SK-N-SH treated with all-trans-retinoic acid at 6 μM for 48 hours (cell line): ENCODE measurements around the gene SLC7A6OS.

ENCODE experiments used
- ATAC-seq: fragments of 200-7000 bp; cut with Tn5 transposase; 3 replicates; pipeline ENCODE4 v1.9.1; 2020; ENCODE audit warnings: mild to moderate bottlenecking, moderate library complexity
- ARNTL ChIP-seq: fragments of 450-650 bp; formaldehyde crosslinking; IDR thresholded peaks from 2 replicates; pipeline ENCODE4 v1.5.0; 2020; ENCODE audit warnings: low read depth, mild to moderate bottlenecking, moderate library complexity, borderline replicate concordance
- BACH2 ChIP-seq: fragments of 250-450 bp; sonication (Bioruptor Pico); IDR thresholded peaks from 2 replicates; pipeline ENCODE4 v1.9.0; 2021; ENCODE audit warnings: mild to moderate bottlenecking, borderline replicate concordance
- CREB5 ChIP-seq: fragments of 250-450 bp; sonication (Bioruptor Pico); IDR thresholded peaks from 2 replicates; pipeline ENCODE4 v1.5.1; 2020; ENCODE audit warnings: low read depth, mild to moderate bottlenecking, moderate library complexity
- CSDC2 ChIP-seq: fragments of 250-450 bp; sonication (Bioruptor Pico); IDR thresholded peaks from 2 replicates; pipeline ENCODE4 v1.5.0; 2020; ENCODE audit warnings: mild to moderate bottlenecking, moderate library complexity
- CSRNP3 ChIP-seq: fragments of 250-450 bp; sonication (Bioruptor Pico); IDR thresholded peaks from 2 replicates; pipeline ENCODE4 v1.5.1; 2021; ENCODE audit warnings: mild to moderate bottlenecking, moderate library complexity
- ESRRG ChIP-seq: fragments of 250-450 bp; sonication (Bioruptor Pico); IDR thresholded peaks from 2 replicates; pipeline ENCODE4 v1.6.1; 2021; ENCODE audit warnings: mild to moderate bottlenecking
- GLIS3 ChIP-seq: fragments of 250-450 bp; sonication (Bioruptor Pico); IDR thresholded peaks from 2 replicates; pipeline ENCODE4 v1.5.0; 2020; ENCODE audit warnings: mild to moderate bottlenecking, moderate library complexity
- ISL1 ChIP-seq: fragments of 250-450 bp; sonication (Bioruptor Pico); IDR thresholded peaks from 2 replicates; pipeline ENCODE4 v2.1.2; 2022; ENCODE audit warnings: mild to moderate bottlenecking, moderate library complexity
- OSR1 ChIP-seq: fragments of 250-450 bp; sonication (Bioruptor Pico); IDR thresholded peaks from 2 replicates; pipeline ENCODE4 v1.8.0; 2022; ENCODE audit warnings: moderate library complexity, mild to moderate bottlenecking, inconsistent platforms
- PATZ1 ChIP-seq: fragments of 250-450 bp; sonication (Bioruptor Pico); IDR thresholded peaks from 2 replicates; pipeline ENCODE4 v1.8.0; 2020; ENCODE audit warnings: mild to moderate bottlenecking, moderate library complexity, borderline replicate concordance
- RARB ChIP-seq: fragments of 250-450 bp; sonication (Bioruptor Pico); IDR thresholded peaks from 2 replicates; pipeline ENCODE4 v1.8.0; 2021; ENCODE audit warnings: mild to moderate bottlenecking, moderate library complexity
- SNAI2 ChIP-seq: fragments of 250-450 bp; sonication (Bioruptor Pico); IDR thresholded peaks from 2 replicates; pipeline ENCODE4 v1.5.0; 2020; ENCODE audit warnings: mild to moderate bottlenecking, moderate library complexity
- TCF4 ChIP-seq: fragments of 250-450 bp; sonication (Bioruptor Pico); IDR thresholded peaks from 2 replicates; pipeline ENCODE4 v1.8.0; 2021; ENCODE audit warnings: mild to moderate bottlenecking, moderate library complexity, borderline replicate concordance
- TOX ChIP-seq: fragments of 250-450 bp; sonication (Bioruptor Pico); IDR thresholded peaks from 2 replicates; pipeline ENCODE4 v1.8.0; 2021; ENCODE audit warnings: mild to moderate bottlenecking, moderate library complexity, borderline replicate concordance
- TSHZ2 ChIP-seq: fragments of 250-450 bp; sonication (Bioruptor Pico); IDR thresholded peaks from 2 replicates; pipeline ENCODE4 v1.5.0; 2020; ENCODE audit warnings: mild to moderate bottlenecking, moderate library complexity
- ZC3H10 ChIP-seq: fragments of 250-450 bp; sonication (Bioruptor Pico); IDR thresholded peaks from 2 replicates; pipeline ENCODE4 v1.5.1; 2021; ENCODE audit warnings: mild to moderate bottlenecking, moderate library complexity
- ZFP3 ChIP-seq: fragments of 250-450 bp; sonication (Bioruptor Pico); IDR thresholded peaks from 2 replicates; pipeline ENCODE4 v1.5.0; 2020; ENCODE audit warnings: mild to moderate bottlenecking, moderate library complexity
- ZFP30 ChIP-seq: fragments of 450-650 bp; formaldehyde crosslinking; IDR thresholded peaks from 2 replicates; pipeline ENCODE4 v1.5.0; 2022; ENCODE audit warnings: mild to moderate bottlenecking, moderate library complexity
- ZNF565 ChIP-seq: fragments of 450-650 bp; formaldehyde crosslinking; conservative IDR thresholded peaks from 2 replicates; pipeline ENCODE4 v1.5.0; 2020; ENCODE audit warnings: low read depth, mild to moderate bottlenecking, moderate library complexity
- ZNF70 ChIP-seq: fragments of 450-650 bp; formaldehyde crosslinking; IDR thresholded peaks from 2 replicates; pipeline ENCODE4 v1.5.0; 2020; ENCODE audit warnings: mild to moderate bottlenecking, moderate library complexity
- ZNF8 ChIP-seq: fragments of 450-650 bp; formaldehyde crosslinking; IDR thresholded peaks from 2 replicates; pipeline ENCODE4 v1.5.0; 2020; ENCODE audit warnings: mild to moderate bottlenecking, moderate library complexity

SLC7A6OS gene

GRCh38 chr16:68283801-68284598 lies 26.7 kb downstream of the SLC7A6OS start:
- TF ChIP-seq OSR1 (CRISPR knock-in tag) (no peak), ZFP3 (CRISPR knock-in tag) (no peak), CSRNP3 (no peak), ISL1 (CRISPR knock-in tag) (no peak), SNAI2 (CRISPR knock-in tag) (no peak), TOX (CRISPR knock-in tag) (no peak), TSHZ2 (CRISPR knock-in tag) (no peak), RARB (CRISPR knock-in tag) (no peak), CREB5 (CRISPR knock-in tag) (no peak)
- ATAC-seq, result no peak

- no peak for ATAC-seq
Measured at GRCh38 chr16:68283346-68283745, 27.4 kb downstream of the SLC7A6OS start.

More at GRCh38 chr16:68283346-68283745, 27.4 kb downstream of the SLC7A6OS start:
- TF ChIP-seq ZC3H10 (CRISPR knock-in tag) (no peak), CSDC2 (CRISPR knock-in tag) (no peak), BACH2 (CRISPR knock-in tag) (no peak), ZNF8 (CRISPR knock-in tag) (no peak), ZNF70 (CRISPR knock-in tag) (no peak), ZNF565 (no peak), ISL1 (CRISPR knock-in tag) (no peak), PATZ1 (CRISPR knock-in tag) (no peak), TCF4 (no peak), GLIS3 (CRISPR knock-in tag) (no peak), ZFP3 (CRISPR knock-in tag) (no peak), ZFP30 (CRISPR knock-in tag) (no peak), RARB (CRISPR knock-in tag) (no peak), TSHZ2 (CRISPR knock-in tag) (no peak), ESRRG (CRISPR knock-in tag) (no peak), ARNTL (CRISPR knock-in tag) (no peak), SNAI2 (CRISPR knock-in tag) (no peak)
